Heart left ventricle (tissue), 16 donors: ENCODE measurements around the gene ODAD3. TPM values are rescaled to one million over a fixed set of nuclear protein-coding genes. Genes with fewer than 3 reads are reported as not detected.

Experiments
- ATAC-seq, 4 donors: fragments of 200-7000 bp; cut with Tn5 transposase; one replicate each; pipeline ENCODE4 v1.9.1; 2020 to 2022; ENCODE audit warnings: moderate library complexity in 4 of 4, mild to moderate bottlenecking in 3 of 4, moderate number of reproducible peaks in 1 of 4
- DNase-seq, 5 donors: peaks; one replicate each; pipeline ENCODE4 v3.0.0-alpha.2; 2020
- H3K27ac ChIP-seq, 12 donors: fragments of 200-600 bp; sonication (generic) in 4 of 12; one replicate each; pipeline versions ENCODE4 v1.5.0 to v1.8.0; 2016 to 2022; ENCODE audit warnings: mild to moderate bottlenecking in 2 of 12
- H3K27me3 ChIP-seq, 9 donors: fragments of 200-600 bp; sonication (generic) in 2 of 9; one replicate each; pipeline versions ENCODE4 v1.5.1 to v1.8.0; 2016 to 2022; ENCODE audit warnings: mild to moderate bottlenecking in 3 of 9
- H3K36me3 ChIP-seq, 9 donors: fragments of 200-600 bp; sonication (generic) in 2 of 9; one replicate each; pipeline versions ENCODE4 v1.5.0 to v1.8.0; 2018 to 2022; ENCODE audit warnings: mild to moderate bottlenecking in 2 of 9
- H3K4me1 ChIP-seq, 12 donors: fragments of 200-600 bp; sonication (generic) in 4 of 12; one replicate each; pipeline versions ENCODE4 v1.5.0 to v1.8.0; 2016 to 2022; ENCODE audit warnings: mild to moderate bottlenecking in 3 of 12
- H3K4me3 ChIP-seq, 12 donors: fragments of 200-600 bp; sonication (generic) in 4 of 12; one replicate each; pipeline versions ENCODE4 v1.5.0 to v1.8.0; 2017 to 2022; ENCODE audit warnings: mild to moderate bottlenecking in 9 of 12, moderate library complexity in 4 of 12
- H3K9me3 ChIP-seq, 12 donors: fragments of 200-600 bp; sonication (generic) in 4 of 12; one replicate each; pipeline versions ENCODE4 v1.5.0 to v1.8.0; 2016 to 2022; ENCODE audit warnings: mild to moderate bottlenecking in 1 of 12
- CTCF ChIP-seq, 12 donors: fragments of 200-600 bp; sonication (generic) in 4 of 12; IDR thresholded peaks; one replicate each; pipeline versions ENCODE4 v1.5.0 to v1.8.0; 2018 to 2022; ENCODE audit warnings: antibody characterized with exemption in 12 of 12, mild to moderate bottlenecking in 5 of 12
- POLR2A ChIP-seq, 2 donors: fragments of 450-650 bp; IDR thresholded peaks; one replicate each; pipeline ENCODE4 v1.6.1; 2017; ENCODE audit warnings: antibody characterized with exemption in 2 of 2, mild to moderate bottlenecking in 2 of 2, moderate library complexity in 2 of 2
- WGBS, 4 donors: extraction: QIAGEN DNeasy Blood & Tissue Kit in 2 of 4; methylation state at CpG; one replicate each; pipeline versions ENCODE4 v1.1.5 to v1.1.7; 2013 to 2018; 5-methylcytosine and 5-hydroxymethylcytosine counted together
- intact Hi-C, 10 donors: fragments of 100-400 bp; cut with DNase I; formaldehyde crosslinking; loops; one replicate each; pipeline versions ENCODE4 v1.11.1 to v1.14.2; 2022
- polyA plus RNA-seq, 2 donors: library from polyadenylated mRNA; stranded (reverse); fragments of 200-250 nt; gene quantifications; one replicate each; pipeline ENCODE4 v1.2.3, GENCODE V29; 2013
- total RNA-seq, 9 donors: library from RNA; depleted of rRNA in 2 of 9; stranded (reverse); fragments of >200 nt in 2 of 9; fragmentation: NEBNext Ultra II Directional in 3 of 9; extraction: Animal tissue kit (Norgen Biotek cat#: 25700) in 3 of 9; gene quantifications; one replicate each; pipeline versions ENCODE4 v1.1.0 to v1.2.4, GENCODE V29; 2016 to 2023
- donor health status: ischemic (EF 13 %, LVEDD 7.1; RV severe dilation, severe dysfunction).
- donor health status: healthy with polysubstance abuse.
- donor health status: DM: no; HTN: yes; CAD: no.
- donor health status: DM: no; HTN: no; CAD: no.
- donor health status: ischemic (EF 25% LVEDD 6.9; RV normal size, moderate dysfunction).
- donor health status: ischemic (EF 25% LVEDD 5.7; RV mildly dilated, moderate dysfunction).
- donor health status: healthy.
- donor health status: DM: yes; HTN: yes; CAD: no.
- donor health status: ischemic (EF 35%, LVEDD 5.7; RV mildly dilated, moderate dysfunction).
- donor health status: nonischemic (EF 11% LVEDD 7.7; RV severe dilation, severe dysfunction).
- donor health status: DM: yes; HTN: yes; CAD: no.
- donor health status: PGD.
- donor health status: ischemic (EF 29% LVEDD 5.4; RV normal size, mild dysfunction).
- donor health status: nonischemic (EF 23%, LVEDD 6.1; RV moderate dilation, normal function).

Gene ODAD3
- total and polyA plus RNA-seq, 11 donors = 0.18 to 0.84 (median 0.32) TPM; not detected in 2

GRCh38 chr19:11425719-11426457 is 9.0 kb downstream of the ODAD3 start:
- H3K36me3 ChIP-seq = no peaks in the 10 kb centered on the region
- peaks cover 0 to 34% (median 20%) of the 10 kb centered on the region in 9 donors for H3K27me3 ChIP-seq
- no peak for DNase-seq
- no peaks in the 10 kb centered on the region for H3K9me3 ChIP-seq
- intact Hi-C loops = no loop called here
- TF ChIP-seq POLR2A (IDR thresholded peaks at IDR 0.05) = no peak
- no peak for TF ChIP-seq CTCF (IDR thresholded peaks at IDR 0.05)
- peaks cover 4 to 25% (median 18%) of the 10 kb centered on the region in 12 donors for H3K4me1 ChIP-seq
- 90 to 91% (median 90%) methylated on average over 28 of the region's 28 CpGs for WGBS, 4 donors
- H3K27ac ChIP-seq = no peak overlapping the region
- ATAC-seq = no peak
- H3K4me3 ChIP-seq = no peak overlapping the region

GRCh38 chr19:11423791-11424181 is 11.1 kb downstream of the ODAD3 start:
- Histone ChIP-seq H3K27me3 (peaks cover 4 to 55% (median 38%) of the 10 kb centered on the region in 9 donors), H3K36me3 (no peaks in the 10 kb centered on the region), H3K9me3 (no peaks in the 10 kb centered on the region), H3K4me1 (peaks cover 4 to 42% (median 28%) of the 10 kb centered on the region in 12 donors), H3K4me3 (no peak overlapping the region), H3K27ac (no peak overlapping the region)
- no peak for TF ChIP-seq POLR2A (IDR thresholded peaks at IDR 0.05)
- no peak for TF ChIP-seq CTCF (IDR thresholded peaks at IDR 0.05)
- intact Hi-C loops = no loop called here
- DNase-seq (peak in 1 of 5 donors; percentile 24), ATAC-seq (no peak)
- WGBS, 4 donors = 13 to 29% (median 16%) methylated on average over 21 to 22 of the region's 22 CpGs

- Histone ChIP-seq H3K9me3 (no peaks in the 10 kb centered on the region), H3K4me1 (peaks cover 4 to 47% (median 28%) of the 10 kb centered on the region in 12 donors), H3K4me3 (no peak overlapping the region), H3K27me3 (peaks cover 4 to 60% (median 42%) of the 10 kb centered on the region in 9 donors), H3K27ac (no peak overlapping the region), H3K36me3 (no peaks in the 10 kb centered on the region)
- intact Hi-C loops = no loop called here
- 39 to 61% (median 41%) methylated on average over 23 to 27 of the region's 27 CpGs for WGBS, 4 donors
- peak in 1 of 5 donors; percentile 28 for DNase-seq
- no peak for ATAC-seq
- TF ChIP-seq CTCF (IDR thresholded peaks at IDR 0.05) = no peak
- TF ChIP-seq POLR2A (IDR thresholded peaks at IDR 0.05) = no peak
Measured at GRCh38 chr19:11423164-11423790, 11.6 kb downstream of the ODAD3 start.
